Muscle of back (tissue), 13 donors: ENCODE measurements around the gene SS18L1. TPM values are rescaled to one million over a fixed set of nuclear protein-coding genes. Genes with fewer than 3 reads are reported as not detected.
"Not testable (repeated sequence)": the region's sequence is repeated elsewhere in the genome, so short reads cannot be mapped to it uniquely, and the experiment has no call there.

ENCODE experiments used
- DNase-seq, 3 donors: peaks; one replicate each; pipeline versions ENCODE4 v3.0.0 to v3.0.0-alpha.2; 2013
- long read RNA-seq, 9 donors: transcript quantifications; one replicate each; lab custom pipeline, GENCODE V29; 2026
- polyA plus RNA-seq, 10 donors: library from polyadenylated mRNA; unstranded; fragments of 120-200 nt; gene quantifications; one replicate each; pipeline ENCODE4 v1.2.1, GENCODE V29; 2013; ENCODE audit not compliant: insufficient read length in 10 of 10

SS18L1 gene
- 10 to 100 TPM; 10.4 to 20.4 (median 15.2) TPM for polyA plus RNA-seq
- long read RNA-seq, donor 1: 0 reads
- long read RNA-seq, donor 2: 0 reads
- long read RNA-seq, donor 3: 0 reads
- long read RNA-seq, donor 4, full-length matches to known transcripts: 1 of 1 reads
- long read RNA-seq, donor 4, partial matches to known transcripts: 0 of 1 reads
- long read RNA-seq, donor 4, other reads (novel, unspliced or antisense): 0 of 1 reads
- long read RNA-seq, donor 5, full-length matches to known transcripts: 3 of 13 reads
- long read RNA-seq, donor 5, partial matches to known transcripts: 10 of 13 reads
- long read RNA-seq, donor 5, other reads (novel, unspliced or antisense): 0 of 13 reads
- long read RNA-seq, donor 6, full-length matches to known transcripts: 2 of 2 reads
- long read RNA-seq, donor 6, partial matches to known transcripts: 0 of 2 reads
- long read RNA-seq, donor 6, other reads (novel, unspliced or antisense): 0 of 2 reads
- long read RNA-seq, donor 7, full-length matches to known transcripts: 1 of 1 reads
- long read RNA-seq, donor 7, partial matches to known transcripts: 0 of 1 reads
- long read RNA-seq, donor 7, other reads (novel, unspliced or antisense): 0 of 1 reads
- long read RNA-seq, donor 8: 0 reads
- long read RNA-seq, donor 9: 0 reads

GRCh38 chr20:62143081-62143956, at the start of gene SS18L1, which contains the start of gene PSMA7:
TSS of gene SS18L1 (plus strand) at chr20:62143769. CDS start at chr20:62143821, 52 bp downstream.
TSS of gene PSMA7 (minus strand) at chr20:62143394. CDS start at chr20:62143303, 91 bp downstream.
- peak; percentile 90 to 95 (median 90) for DNase-seq

- DNase-seq: no peak
Observed at GRCh38 chr20:62096421-62097380, 46.9 kb upstream of the SS18L1 start.

GRCh38 chr20:62097881-62098407, 45.6 kb upstream of the SS18L1 start:
- no peak for DNase-seq

DNA sequence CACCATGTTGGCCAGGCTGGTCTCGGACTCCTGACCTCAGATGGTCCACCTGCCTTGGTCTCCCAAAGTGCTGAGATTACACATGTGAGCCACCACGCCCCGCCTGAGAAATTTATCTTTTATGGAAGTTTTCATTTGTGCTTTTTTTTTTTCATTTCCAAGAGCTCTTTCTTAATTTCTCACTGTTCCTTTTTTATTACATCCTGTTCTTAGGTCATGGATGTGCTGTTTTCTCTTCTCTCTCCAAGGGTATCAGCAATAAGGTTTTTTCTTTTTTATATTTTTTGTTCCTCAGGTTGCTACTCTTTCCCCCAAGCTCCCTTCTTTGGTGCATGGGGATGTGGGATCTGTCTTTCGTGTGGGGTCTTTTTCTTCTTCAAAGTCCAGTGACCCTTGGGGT, 42.5 kb upstream of the SS18L1 start:
- no peak for DNase-seq

DNA sequence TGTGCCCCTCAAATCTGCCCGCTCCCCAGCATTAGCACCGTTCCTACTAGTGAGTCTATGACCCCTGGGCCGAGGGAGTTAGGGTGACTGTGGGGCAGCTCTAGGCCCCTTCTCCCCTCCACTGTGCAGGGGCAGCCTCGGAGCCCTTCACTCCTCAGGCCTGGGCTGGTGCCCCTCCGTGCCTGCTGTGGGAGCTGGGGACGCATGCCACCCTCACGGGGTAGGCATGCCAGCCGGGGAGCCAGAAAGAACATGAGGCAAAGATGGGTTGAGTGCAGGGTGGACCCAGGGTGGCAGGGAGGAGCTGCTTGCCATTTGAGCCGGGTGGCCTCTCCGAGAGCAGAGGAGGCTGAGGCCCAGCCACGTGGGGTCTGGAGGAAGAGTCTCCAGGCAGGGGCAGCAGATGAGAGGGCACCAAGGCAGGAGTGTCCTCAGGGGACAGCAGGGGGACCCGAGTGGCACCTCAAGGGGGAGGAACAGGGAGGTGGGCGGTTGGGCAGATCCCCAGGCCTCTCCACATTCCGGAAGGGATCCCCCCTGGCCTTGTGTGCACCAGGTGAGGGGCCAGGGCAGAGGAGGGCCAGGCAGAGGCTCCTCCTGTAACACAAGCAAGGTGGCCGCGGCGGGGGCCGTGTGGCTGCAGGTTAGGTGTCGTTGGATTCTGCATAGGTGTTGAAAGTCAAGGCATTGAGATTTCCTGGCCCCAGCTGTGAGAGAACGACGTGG, 39.9 kb upstream of the SS18L1 start:
- DNase-seq: no peak

DNA sequence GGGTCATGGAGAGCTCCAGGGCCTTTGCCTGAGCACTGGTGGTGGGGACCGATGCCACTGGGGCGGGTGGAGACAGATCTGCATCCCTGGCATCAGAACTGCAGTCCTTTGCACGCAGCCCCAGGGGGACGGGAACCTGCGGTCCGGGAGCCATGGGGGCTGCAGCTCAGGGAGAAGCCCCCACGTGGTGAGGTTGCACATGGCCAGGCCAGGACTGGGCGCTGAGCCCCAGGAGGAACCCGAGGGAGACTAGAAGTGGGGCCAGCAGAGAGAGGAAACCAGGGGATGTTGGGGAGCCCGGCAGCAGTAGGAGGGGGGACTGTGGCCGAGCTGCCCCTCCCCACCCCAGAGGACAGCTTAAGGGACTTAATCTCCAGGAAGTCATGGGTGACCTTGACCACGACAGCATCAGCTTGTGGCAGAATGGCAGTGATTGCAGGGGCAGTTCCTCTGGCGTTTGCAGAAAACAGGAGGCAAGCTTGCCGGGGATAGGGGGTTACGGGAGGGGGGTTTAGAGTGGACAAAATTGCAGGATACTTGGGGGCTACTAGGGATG, 39.3 kb upstream of the SS18L1 start:
- DNase-seq: no peak

DNA sequence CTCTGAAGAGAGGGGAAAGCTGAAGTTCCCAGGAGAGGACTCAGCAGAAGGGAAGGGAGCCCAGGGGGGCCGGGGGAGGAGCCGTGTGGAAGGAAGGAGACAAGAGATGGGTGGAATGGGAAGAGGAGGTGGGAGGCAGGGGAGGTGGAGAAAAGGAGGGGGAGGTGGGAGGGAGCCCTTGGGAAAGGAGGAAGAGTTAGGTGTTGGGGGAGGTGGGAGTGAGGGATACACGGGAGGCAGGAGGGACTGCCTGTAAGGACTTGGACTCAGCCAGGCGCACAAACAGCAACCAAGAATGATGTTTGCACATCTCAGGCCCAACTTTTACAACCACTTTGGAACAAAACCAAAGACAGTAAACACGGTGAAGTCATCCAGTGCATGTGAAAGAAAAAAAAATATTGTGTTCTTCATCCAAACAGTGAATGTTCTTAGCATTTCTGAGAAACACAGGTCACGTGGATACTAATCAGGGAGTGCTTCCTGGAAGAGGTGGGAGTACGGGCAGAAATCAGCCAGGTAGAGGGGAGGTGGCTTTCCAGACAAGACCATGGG, 38.7 kb upstream of the SS18L1 start:
- DNase-seq: peak in 2 of 3 donors; percentile 27 to 66

- no peak for DNase-seq
Observed at GRCh38 chr20:62105592-62105991, 38.0 kb upstream of the SS18L1 start.

DNA sequence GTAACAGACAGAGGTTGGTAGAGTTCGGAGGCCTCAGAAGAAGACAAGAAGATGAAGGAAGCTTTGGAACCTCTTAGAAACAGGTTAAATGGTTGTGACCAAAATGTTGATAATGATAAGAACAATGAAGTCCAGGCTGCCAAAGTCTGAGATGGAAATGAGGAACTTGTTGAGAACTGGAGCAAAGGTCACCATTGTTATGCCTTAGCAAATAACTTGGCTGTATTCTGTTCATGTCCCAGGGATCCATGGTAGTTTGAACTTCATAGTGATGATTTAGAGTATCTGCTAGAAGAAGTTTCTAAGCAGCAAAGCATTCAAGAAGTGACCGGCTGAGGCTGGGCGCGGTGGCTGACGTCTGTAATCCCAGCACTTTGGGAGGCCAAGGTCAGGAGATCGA, 32.4 kb upstream of the SS18L1 start:
- no peak for DNase-seq

DNA sequence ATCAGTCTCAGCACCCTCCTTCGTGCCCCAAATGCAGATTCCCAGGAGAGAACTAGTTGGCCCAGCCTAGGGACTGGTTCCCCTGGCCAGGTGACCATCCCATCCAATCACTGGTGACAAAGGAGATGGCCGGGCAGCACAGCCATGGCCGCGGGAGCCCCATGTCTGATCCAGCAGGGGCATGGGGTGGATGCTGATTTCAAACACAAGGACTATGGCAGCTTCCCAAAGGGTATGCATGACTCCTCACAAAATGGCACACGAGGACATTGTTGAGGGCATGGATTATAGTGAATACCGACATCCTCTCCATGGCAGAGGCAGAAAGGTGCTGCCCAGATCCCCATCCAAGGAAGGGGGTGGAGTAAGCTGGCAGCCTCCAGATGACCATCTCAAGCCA, 31.2 kb upstream of the SS18L1 start:
- DNase-seq: no peak

DNA sequence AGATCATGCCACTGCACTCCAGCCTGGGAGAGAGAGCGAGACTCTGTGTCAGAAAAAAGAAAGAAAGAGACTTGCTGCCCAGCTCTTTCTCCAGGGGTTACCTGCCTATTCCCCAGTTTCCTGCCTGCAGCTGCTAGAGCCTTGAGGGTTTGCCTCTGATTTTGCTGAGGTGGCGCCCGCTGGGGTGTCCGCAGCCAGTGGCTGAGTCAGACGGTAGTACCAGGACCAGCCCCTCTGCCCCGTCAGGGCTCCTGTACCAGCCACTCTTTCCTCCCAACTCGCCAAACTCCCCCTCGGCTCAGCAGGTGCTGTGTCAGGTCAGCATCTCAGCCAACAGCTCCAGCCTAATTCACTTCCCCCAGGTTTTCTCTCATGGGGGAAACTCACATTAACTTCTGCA, 28.7 kb upstream of the SS18L1 start:
- no peak for DNase-seq

GRCh38 chr20:62115800-62116407, 27.7 kb upstream of the SS18L1 start:
- not testable (repeated sequence) for DNase-seq

GRCh38 chr20:62116558-62117361, 26.8 kb upstream of the SS18L1 start:
- DNase-seq: no peak

- DNase-seq: no peak
Observed at GRCh38 chr20:62117362-62117646, 26.3 kb upstream of the SS18L1 start.

DNA sequence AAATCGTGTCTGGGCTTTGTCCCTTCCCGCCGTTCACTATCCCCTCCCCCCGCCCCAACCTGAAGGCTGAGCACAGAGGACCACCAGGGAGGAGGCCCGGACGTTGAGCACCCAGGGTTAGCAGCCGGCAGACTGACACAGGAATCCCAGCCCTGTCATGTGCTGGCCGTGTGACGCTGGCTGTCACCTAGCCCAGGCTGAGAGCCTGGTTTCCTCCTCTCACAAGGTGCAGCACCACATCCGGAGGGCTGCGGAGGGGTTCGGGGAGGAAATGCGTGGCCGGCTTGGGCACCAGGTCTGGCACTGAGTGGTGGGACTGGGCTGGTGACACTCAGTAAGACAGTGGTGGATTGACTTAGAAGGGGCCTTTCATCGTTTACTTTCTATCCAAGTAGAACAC, 25.9 kb upstream of the SS18L1 start:
- DNase-seq: no peak

DNA sequence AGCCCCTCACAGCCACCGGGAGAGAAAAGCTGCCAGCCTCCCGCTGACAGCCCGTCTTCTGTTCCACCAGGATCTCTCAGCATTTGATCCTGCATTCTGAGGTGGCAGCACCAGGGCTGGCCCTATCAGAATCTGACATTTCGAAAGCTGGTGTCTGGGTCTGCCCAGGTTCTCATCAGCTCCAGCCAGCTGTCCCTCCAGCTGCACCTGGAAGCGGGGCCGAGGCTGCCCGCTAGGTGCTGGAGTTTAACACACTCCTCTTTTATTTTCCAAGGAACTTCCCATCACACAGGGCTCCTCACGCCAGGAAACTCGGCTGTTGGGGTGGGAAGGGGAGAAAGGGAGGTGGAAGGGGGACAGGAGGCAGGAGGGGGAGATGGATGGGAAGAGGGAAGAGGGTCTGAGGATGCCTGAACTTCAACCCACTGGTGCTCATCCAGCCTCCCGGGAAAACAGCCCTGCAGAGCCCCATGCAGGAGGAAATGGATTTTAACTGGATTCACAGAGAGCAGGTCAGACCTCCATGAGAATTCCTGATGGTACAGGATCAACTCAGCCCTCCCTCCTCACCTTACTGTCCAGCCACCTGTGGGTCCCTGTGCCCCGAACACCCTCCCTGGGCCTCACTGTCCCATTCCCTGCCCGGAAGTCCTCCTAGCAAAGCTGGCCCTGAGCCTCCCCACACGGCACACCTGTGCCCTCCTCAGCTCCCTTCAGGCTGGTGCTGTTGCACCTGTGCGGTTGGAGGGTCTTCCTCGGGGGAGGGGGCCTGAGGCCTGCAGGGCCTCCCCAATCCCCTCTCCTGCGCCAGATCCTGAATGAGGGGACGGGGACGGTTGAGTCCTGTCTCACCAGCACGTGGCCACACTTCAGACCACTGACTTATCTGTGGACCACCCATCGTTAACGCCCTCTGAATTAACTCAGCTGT, 25.2 kb upstream of the SS18L1 start:
- DNase-seq: no peak

DNA sequence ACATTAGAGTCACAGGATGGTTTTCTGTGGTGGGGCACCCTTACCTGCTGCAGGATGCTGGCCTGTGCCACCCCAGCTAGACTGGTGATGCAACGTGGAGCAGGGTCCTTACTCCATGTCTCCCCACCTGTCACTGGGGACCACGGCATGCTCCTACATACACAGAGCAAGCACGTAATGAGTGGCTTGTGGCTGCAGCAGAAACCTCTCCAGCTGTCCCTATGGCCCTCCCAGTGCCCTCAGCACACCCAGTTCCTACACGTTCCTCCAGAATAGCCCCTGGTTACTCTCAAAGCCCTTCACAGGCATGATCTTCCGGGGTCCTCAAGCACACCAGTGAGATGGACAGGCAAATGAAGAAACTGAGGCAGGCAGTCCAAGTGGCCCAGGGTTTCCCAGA, 24.5 kb upstream of the SS18L1 start:
- DNase-seq: no peak
